ENCODE data around the gene SNAI3.

SNAI3 gene

GRCh38 chr16:88712362-88712979 is 26.2 kb upstream of the SNAI3 start:
- Histone ChIP-seq H2AFZ (ENCODE audit: low read depth, low read length, severe bottlenecking) (no peak overlapping the region), H3K9me3 (ENCODE audit: insufficient read depth, low read length) (no peaks in the 10 kb centered on the region), H3K4me3 (ENCODE audit: insufficient read depth, low read length, poor library complexity, severe bottlenecking) (no peak overlapping the region), H3K9ac (ENCODE audit: low read length) (no peak overlapping the region), H3K4me2 (ENCODE audit: low read depth, low read length, poor library complexity, severe bottlenecking) (no peak overlapping the region), H3K9me2 (replicated peaks; ENCODE audit: insufficient read depth, low read length) (no peaks in the 10 kb centered on the region), H4K20me1 (ENCODE audit: low read depth, low read length) (no peaks in the 10 kb centered on the region), H3K27me3 (ENCODE audit: low read length) (no peaks in the 10 kb centered on the region), H3K27ac (ENCODE audit: low read depth, low read length) (no peak overlapping the region), H3K36me3 (ENCODE audit: low read length) (no peaks in the 10 kb centered on the region), H3F3A (ENCODE audit: insufficient read depth) (no peaks in the 10 kb centered on the region), H3K79me2 (ENCODE audit: insufficient read depth, low read length) (0 out of 2 replicates have a peak, but pooled peaks cover 7% of the 10 kb centered on the region)
- TF ChIP-seq EZH2phosphoT487 (conservative IDR thresholded peaks at IDR 0.05; ENCODE audit: low read length) (no peak), CTCF (IDR thresholded peaks at IDR 0.05; ENCODE audit: insufficient read depth, low read length, poor library complexity, severe bottlenecking) (no peak)

GRCh38 chr16:88711750-88712340 is 25.5 kb upstream of the SNAI3 start:
- Histone ChIP-seq H4K20me1 (ENCODE audit: low read depth, low read length) (no peaks in the 10 kb centered on the region), H3K9me3 (ENCODE audit: insufficient read depth, low read length) (no peaks in the 10 kb centered on the region), H3K4me2 (ENCODE audit: low read depth, low read length, poor library complexity, severe bottlenecking) (no peak overlapping the region), H3K4me3 (ENCODE audit: insufficient read depth, low read length, poor library complexity, severe bottlenecking) (no peak overlapping the region), H3K9me2 (replicated peaks; ENCODE audit: insufficient read depth, low read length) (no peaks in the 10 kb centered on the region), H3K27ac (ENCODE audit: low read depth, low read length) (no peak overlapping the region), H3K27me3 (ENCODE audit: low read length) (no peaks in the 10 kb centered on the region), H3K36me3 (ENCODE audit: low read length) (no peaks in the 10 kb centered on the region), H3K79me2 (ENCODE audit: insufficient read depth, low read length) (peaks cover 9% of the 10 kb centered on the region; the same call in 1 of the 2 replicates), H3K9ac (ENCODE audit: low read length) (no peak overlapping the region), H3F3A (ENCODE audit: insufficient read depth) (no peaks in the 10 kb centered on the region), H2AFZ (ENCODE audit: low read depth, low read length, severe bottlenecking) (no peak overlapping the region)
- TF ChIP-seq EZH2phosphoT487 (conservative IDR thresholded peaks at IDR 0.05; ENCODE audit: low read length) (no peak), CTCF (IDR thresholded peaks at IDR 0.05; ENCODE audit: insufficient read depth, low read length, poor library complexity, severe bottlenecking) (no peak)

GRCh38 chr16:88710556-88710955 is 24.2 kb upstream of the SNAI3 start:
- H3K4me2 ChIP-seq (ENCODE audit: low read depth, low read length, poor library complexity, severe bottlenecking), result no peak overlapping the region
- H3K36me3 ChIP-seq (ENCODE audit: low read length), result no peaks in the 10 kb centered on the region
- H3F3A ChIP-seq (ENCODE audit: insufficient read depth), result no peaks in the 10 kb centered on the region
- H3K9me2 ChIP-seq (replicated peaks; ENCODE audit: insufficient read depth, low read length), result no peaks in the 10 kb centered on the region
- H3K27ac ChIP-seq (ENCODE audit: low read depth, low read length), result no peak overlapping the region
- H3K9ac ChIP-seq (ENCODE audit: low read length), result no peak overlapping the region
- H3K79me2 ChIP-seq (ENCODE audit: insufficient read depth, low read length), result peaks cover 13% of the 10 kb centered on the region; the same call in 1 of the 2 replicates
- H3K27me3 ChIP-seq (ENCODE audit: low read length), result no peaks in the 10 kb centered on the region
- H3K9me3 ChIP-seq (ENCODE audit: insufficient read depth, low read length), result no peaks in the 10 kb centered on the region
- no peak for TF ChIP-seq EZH2phosphoT487 (conservative IDR thresholded peaks at IDR 0.05; ENCODE audit: low read length)
- no peak for TF ChIP-seq CTCF (IDR thresholded peaks at IDR 0.05; ENCODE audit: insufficient read depth, low read length, poor library complexity, severe bottlenecking)
- no peak overlapping the region for H3K4me3 ChIP-seq (ENCODE audit: insufficient read depth, low read length, poor library complexity, severe bottlenecking)
- H2AFZ ChIP-seq (ENCODE audit: low read depth, low read length, severe bottlenecking), result no peak overlapping the region
- no peaks in the 10 kb centered on the region for H4K20me1 ChIP-seq (ENCODE audit: low read depth, low read length)

Measured in SU-DHL-6 (cell line).